GM11168 (cell line): ENCODE results near the gene AFF2.
"Not testable (repeated sequence)": the region's sequence is repeated elsewhere in the genome, so short reads cannot be mapped to it uniquely, and the experiment has no call there.

ENCODE experiments used
- in situ Hi-C: fragments of 300-500 bp; cut with MboI; formaldehyde crosslinking; loops from one replicate; pipeline ENCODE4 v1.12.0; 2022; ENCODE audit warnings: low sequenced_read_pairs; ENCODE audit not compliant: unreplicated experiment

Gene AFF2

GRCh38 chrX:148904421-148905111, 404.1 kb downstream of the AFF2 start:
- in situ Hi-C loops: no loop called here

- in situ Hi-C loops: no loop called here
Observed at GRCh38 chrX:148905400-148905799, 405.0 kb downstream of the AFF2 start.

- in situ Hi-C loops: not testable (repeated sequence)
Observed at GRCh38 chrX:148906628-148907027, 406.2 kb downstream of the AFF2 start.

GRCh38 chrX:148909758-148910157, 409.3 kb downstream of the AFF2 start:
- in situ Hi-C loops: no loop called here

- in situ Hi-C loops: no loop called here
Observed at GRCh38 chrX:148913971-148914370, 413.6 kb downstream of the AFF2 start.

- in situ Hi-C loops: no loop called here
Observed at GRCh38 chrX:148914783-148915182, 414.4 kb downstream of the AFF2 start.

- in situ Hi-C loops: no loop called here
Observed at GRCh38 chrX:148915474-148915873, 415.1 kb downstream of the AFF2 start.

GRCh38 chrX:148917441-148917840, 417.0 kb downstream of the AFF2 start:
- in situ Hi-C loops: no loop called here

GRCh38 chrX:148923631-148924030, 423.2 kb downstream of the AFF2 start:
- in situ Hi-C loops: no loop called here

- in situ Hi-C loops: no loop called here
Observed at GRCh38 chrX:148926371-148926770, 426.0 kb downstream of the AFF2 start.

- in situ Hi-C loops: no loop called here
Observed at GRCh38 chrX:148928811-148929210, 428.4 kb downstream of the AFF2 start.

GRCh38 chrX:148929686-148930085, 429.3 kb downstream of the AFF2 start:
- in situ Hi-C loops: no loop called here

GRCh38 chrX:148930206-148930729, 429.9 kb downstream of the AFF2 start:
- in situ Hi-C loops: no loop called here

GRCh38 chrX:148933881-148934280, 433.5 kb downstream of the AFF2 start:
- in situ Hi-C loops: no loop called here

- in situ Hi-C loops: no loop called here
Observed at GRCh38 chrX:148938348-148938747, 437.9 kb downstream of the AFF2 start.

GRCh38 chrX:148940411-148940996, 440.1 kb downstream of the AFF2 start:
- in situ Hi-C loops: no loop called here

GRCh38 chrX:148942754-148943153, 442.3 kb downstream of the AFF2 start:
- in situ Hi-C loops: no loop called here

- in situ Hi-C loops: no loop called here
Observed at GRCh38 chrX:148947399-148947975, 447.1 kb downstream of the AFF2 start.

- in situ Hi-C loops: no loop called here
Observed at GRCh38 chrX:148956352-148956751, 455.9 kb downstream of the AFF2 start.

GRCh38 chrX:148958901-148959300, 458.5 kb downstream of the AFF2 start:
- in situ Hi-C loops: no loop called here

- in situ Hi-C loops: no loop called here
Observed at GRCh38 chrX:148960060-148960459, 459.6 kb downstream of the AFF2 start.

- in situ Hi-C loops: no loop called here
Observed at GRCh38 chrX:148961985-148962384, 461.6 kb downstream of the AFF2 start.
